Neutrophil (primary cell): Measurements from ENCODE around the gene HPSE2.

Experiments used
- H3K27ac ChIP-seq: fragments of 200-600 bp; sonication (generic); 2 replicates; pipeline ENCODE4 v1.5.1; 2016; ENCODE audit warnings: mild to moderate bottlenecking, moderate library complexity
- H3K27me3 ChIP-seq: fragments of 200-600 bp; sonication (generic); 2 replicates; pipeline ENCODE4 v1.6.0; 2016; ENCODE audit warnings: mild to moderate bottlenecking
- H3K36me3 ChIP-seq: fragments of 200-600 bp; sonication (generic); 2 replicates; pipeline ENCODE4 v1.5.1; 2017
- H3K4me1 ChIP-seq, 2 experiments: fragments of 200-600 bp in 1 of 2; sonication (generic) in 1 of 2; 1 replicate in 1 of 2; 2 replicates in 1 of 2; pipeline versions ENCODE4 v1.5.1 to v1.6.1; 2013 to 2016; ENCODE audit warnings: low read depth in 1 of 2, low read length in 1 of 2, mild to moderate bottlenecking in 1 of 2, moderate library complexity in 1 of 2; ENCODE audit not compliant: control insufficient read depth in 1 of 2, insufficient read depth in 1 of 2
- H3K4me3 ChIP-seq, 2 experiments: fragments of 200-600 bp in 1 of 2; sonication (generic) in 1 of 2; 1 replicate in 1 of 2; 2 replicates in 1 of 2; pipeline ENCODE4 v1.5.1; 2013 to 2016; ENCODE audit warnings: low read depth in 1 of 2, low read length in 1 of 2, mild to moderate bottlenecking in 1 of 2, moderate library complexity in 1 of 2
- H3K9me3 ChIP-seq: fragments of 200-600 bp; sonication (generic); 2 replicates; pipeline ENCODE4 v1.5.1; 2016
- TF ChIP-seq, protein P1 (sequence below): fragments of 200-600 bp; sonication (generic); IDR thresholded peaks from 2 replicates; pipeline ENCODE4 v1.5.1; 2016; ENCODE audit warnings: antibody characterized with exemption

Gene HPSE2

DNA sequence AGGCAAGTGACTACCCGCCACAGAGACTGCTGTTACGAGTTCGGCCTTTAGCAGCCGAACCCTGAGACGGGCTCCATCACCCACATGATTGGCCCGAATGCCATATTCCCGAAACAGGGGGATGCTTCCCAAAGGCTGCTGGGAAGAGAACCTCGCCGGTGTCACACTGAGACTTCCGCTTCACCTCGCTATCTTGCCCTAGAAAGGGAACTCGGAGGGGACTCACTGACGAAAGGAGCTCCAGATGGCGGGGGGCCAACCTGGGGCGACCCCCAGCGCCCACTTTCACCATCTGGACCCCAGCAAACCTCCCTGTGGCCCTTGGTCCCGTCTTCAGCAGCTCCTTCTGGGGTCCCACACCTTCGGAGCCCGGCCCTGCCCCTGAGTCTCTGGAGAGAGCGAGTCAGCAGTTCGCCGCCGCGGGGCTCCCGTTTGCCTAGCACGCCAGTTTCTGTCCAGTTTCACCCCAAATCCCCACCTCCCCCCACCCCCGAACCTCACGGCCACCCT, 789.4 kb downstream of the HPSE2 start:
- peak overlapping the region; percentile 84 for H3K27ac ChIP-seq
- H3K36me3 ChIP-seq, result peaks cover 44% of the 10 kb centered on the region
- H3K9me3 ChIP-seq, result no peaks in the 10 kb centered on the region
- H3K27me3 ChIP-seq, result peaks cover 31% of the 10 kb centered on the region
- TF ChIP-seq, protein P1, sequence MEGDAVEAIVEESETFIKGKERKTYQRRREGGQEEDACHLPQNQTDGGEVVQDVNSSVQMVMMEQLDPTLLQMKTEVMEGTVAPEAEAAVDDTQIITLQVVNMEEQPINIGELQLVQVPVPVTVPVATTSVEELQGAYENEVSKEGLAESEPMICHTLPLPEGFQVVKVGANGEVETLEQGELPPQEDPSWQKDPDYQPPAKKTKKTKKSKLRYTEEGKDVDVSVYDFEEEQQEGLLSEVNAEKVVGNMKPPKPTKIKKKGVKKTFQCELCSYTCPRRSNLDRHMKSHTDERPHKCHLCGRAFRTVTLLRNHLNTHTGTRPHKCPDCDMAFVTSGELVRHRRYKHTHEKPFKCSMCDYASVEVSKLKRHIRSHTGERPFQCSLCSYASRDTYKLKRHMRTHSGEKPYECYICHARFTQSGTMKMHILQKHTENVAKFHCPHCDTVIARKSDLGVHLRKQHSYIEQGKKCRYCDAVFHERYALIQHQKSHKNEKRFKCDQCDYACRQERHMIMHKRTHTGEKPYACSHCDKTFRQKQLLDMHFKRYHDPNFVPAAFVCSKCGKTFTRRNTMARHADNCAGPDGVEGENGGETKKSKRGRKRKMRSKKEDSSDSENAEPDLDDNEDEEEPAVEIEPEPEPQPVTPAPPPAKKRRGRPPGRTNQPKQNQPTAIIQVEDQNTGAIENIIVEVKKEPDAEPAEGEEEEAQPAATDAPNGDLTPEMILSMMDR, result no peak
- peaks cover 12 to 14% of the 10 kb centered on the region in 2 experiments for H3K4me1 ChIP-seq
- peak overlapping the region; percentile 75 to 78 for H3K4me3 ChIP-seq

DNA sequence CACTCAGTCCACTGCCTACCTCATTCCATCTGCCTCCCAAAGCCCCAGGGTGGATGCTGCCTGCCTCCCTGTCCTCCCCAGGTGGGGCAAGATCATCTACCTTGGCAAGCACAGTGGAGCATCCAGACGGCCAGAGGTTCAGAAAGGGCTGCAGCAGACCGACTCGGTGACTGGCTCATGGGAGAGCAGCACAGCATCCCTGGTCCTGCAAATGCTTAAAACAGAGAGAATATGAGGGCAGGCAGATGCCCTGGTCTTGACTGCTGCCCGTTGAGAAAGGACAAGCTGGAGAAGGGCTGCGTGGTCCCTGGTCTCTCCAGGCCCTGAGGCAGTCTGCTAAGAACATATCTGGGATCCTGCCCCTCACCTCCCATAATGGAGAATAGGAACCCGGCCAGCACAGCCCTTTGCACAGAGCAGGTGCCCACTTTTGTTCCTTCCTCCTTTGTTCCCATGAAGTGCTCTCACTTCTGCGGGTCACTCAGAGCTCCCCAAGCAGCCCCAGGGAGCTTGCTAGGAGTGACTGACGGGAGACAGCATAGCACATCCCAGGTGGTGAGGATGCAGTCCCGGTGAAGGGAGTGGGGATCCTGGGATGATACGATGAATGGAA, 790.3 kb downstream of the HPSE2 start:
- Histone ChIP-seq H3K27me3 (peaks cover 22% of the 10 kb centered on the region), H3K36me3 (peaks cover 48% of the 10 kb centered on the region), H3K4me3 (peak overlapping the region; percentile 75 to 78), H3K9me3 (no peaks in the 10 kb centered on the region), H3K27ac (peak overlapping the region; percentile 84), H3K4me1 (peaks cover 12 to 14% of the 10 kb centered on the region in 2 experiments)
- TF ChIP-seq, protein P1, result no peak

DNA sequence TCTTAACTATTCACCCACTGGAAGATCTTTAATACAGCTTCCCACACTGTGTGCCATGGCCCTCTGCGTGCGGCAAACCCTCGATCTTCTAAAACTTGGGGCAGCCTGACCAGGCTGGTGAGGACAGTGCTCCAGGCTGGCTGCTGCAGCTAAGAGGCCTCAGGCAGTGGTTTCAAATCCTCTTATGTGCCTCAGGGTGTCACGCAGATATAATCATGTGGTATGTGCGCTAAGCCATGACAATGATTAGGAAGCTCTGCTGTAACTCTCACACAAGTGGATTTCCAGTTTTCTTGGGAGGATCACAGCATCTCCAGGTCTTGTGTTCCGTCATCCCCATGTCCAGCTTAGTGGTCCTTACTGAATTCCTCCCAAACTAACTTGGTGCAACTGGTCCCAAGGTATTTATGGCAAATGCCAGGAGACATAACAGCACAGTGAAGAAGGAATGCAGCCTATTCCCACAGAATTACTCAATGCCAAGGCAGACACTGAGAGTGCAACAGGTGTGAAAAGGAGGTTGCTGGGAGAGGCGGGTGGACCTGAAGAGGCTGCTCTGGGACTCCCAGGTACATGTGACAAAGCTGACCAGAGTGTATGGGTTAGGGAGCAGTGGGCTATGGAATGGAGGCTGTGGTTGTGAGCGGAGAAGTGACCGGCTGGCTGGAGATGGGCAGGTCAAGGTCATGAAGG, 791.2 kb downstream of the HPSE2 start:
- H3K4me1 ChIP-seq, result peaks cover 12 to 14% of the 10 kb centered on the region in 2 experiments
- peaks cover 14% of the 10 kb centered on the region for H3K27me3 ChIP-seq
- H3K27ac ChIP-seq, result no peak overlapping the region
- H3K36me3 ChIP-seq, result peaks cover 54% of the 10 kb centered on the region
- H3K9me3 ChIP-seq, result no peaks in the 10 kb centered on the region
- TF ChIP-seq, protein P1, result no peak
- no peak overlapping the region for H3K4me3 ChIP-seq

DNA sequence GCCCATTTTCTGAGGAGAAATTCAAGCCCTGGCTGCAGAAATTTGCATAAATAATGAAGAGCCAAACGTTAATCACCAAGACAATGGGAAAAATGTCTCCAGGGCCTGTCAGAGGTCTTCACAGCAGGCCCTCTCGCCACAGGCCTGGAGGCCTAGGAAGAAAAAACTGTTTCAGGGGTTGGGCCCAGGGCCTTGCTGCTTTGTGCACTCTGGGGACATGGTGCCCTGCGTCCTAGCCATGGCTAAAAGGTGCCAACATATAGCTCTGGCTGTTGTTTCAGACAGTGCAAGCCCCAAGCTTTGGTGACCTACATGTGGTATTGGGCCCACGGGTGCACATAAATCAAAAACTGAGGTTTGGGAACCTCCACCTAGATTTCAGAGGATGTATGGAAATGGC, 796.9 kb downstream of the HPSE2 start:
- TF ChIP-seq, protein P1, result no peak
- H3K27ac ChIP-seq, result no peak overlapping the region
- no peaks in the 10 kb centered on the region for H3K4me1 ChIP-seq
- H3K9me3 ChIP-seq, result no peaks in the 10 kb centered on the region
- H3K4me3 ChIP-seq, result no peak overlapping the region
- H3K36me3 ChIP-seq, result peaks cover 82% of the 10 kb centered on the region
- no peaks in the 10 kb centered on the region for H3K27me3 ChIP-seq

DNA sequence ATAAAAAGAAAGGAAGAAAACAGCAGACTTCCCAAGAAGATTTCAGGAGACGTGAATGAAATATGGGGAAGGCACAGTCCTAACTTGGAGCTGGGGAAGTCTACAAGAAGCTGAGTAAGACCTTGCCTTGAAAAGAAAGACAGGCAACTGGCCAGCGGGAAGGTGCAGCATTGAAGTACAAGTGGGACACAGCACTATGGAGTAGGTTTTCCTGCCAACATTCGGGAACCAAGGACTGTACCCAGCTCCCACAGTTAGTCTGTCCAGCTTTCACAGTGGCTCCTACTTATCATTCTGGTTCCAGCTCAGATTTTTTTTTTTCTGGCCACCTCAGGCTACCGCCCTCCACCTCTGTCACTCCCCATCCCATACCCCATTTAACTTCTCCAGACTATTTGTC, 798.9 kb downstream of the HPSE2 start:
- no peak overlapping the region for H3K4me3 ChIP-seq
- H3K27me3 ChIP-seq, result no peaks in the 10 kb centered on the region
- H3K36me3 ChIP-seq, result peaks cover 78% of the 10 kb centered on the region

More for the DNA sequence above, 798.9 kb downstream of the HPSE2 start:
- H3K27ac ChIP-seq, result no peak overlapping the region
- no peaks in the 10 kb centered on the region for H3K9me3 ChIP-seq
- H3K4me1 ChIP-seq, result no peaks in the 10 kb centered on the region
- TF ChIP-seq, protein P1, result no peak
